GM21576 (cell line): ENCODE data around the gene THRB.
A peak's percentile ranks its signal among the peaks of the same experiment; 100 is the strongest.

Experiments used
- ATAC-seq: cut with Tn5 transposase; IDR thresholded peaks from one replicate; pipeline ENCODE4 v1.9.1; 2021; ENCODE audit warnings: mild to moderate bottlenecking, moderate library complexity; ENCODE audit not compliant: unreplicated experiment

THRB gene

DNA sequence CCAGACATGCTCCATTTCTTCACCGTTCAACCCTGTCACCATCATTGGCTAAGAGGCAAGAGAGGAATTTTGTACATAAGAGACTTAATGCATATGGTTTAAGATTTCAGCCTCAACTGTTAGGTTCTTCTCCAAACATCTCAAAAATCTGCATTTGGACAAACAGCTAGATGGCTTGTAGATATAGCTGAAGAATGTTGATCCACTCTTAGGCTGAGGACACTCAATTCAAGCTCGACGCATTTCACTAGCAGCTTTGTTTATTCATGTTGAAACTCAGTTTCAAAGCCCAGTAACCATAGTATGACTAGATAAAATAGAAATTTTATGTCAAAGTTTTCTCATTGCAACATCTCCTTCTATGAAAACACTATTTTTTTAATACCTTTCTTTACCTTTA, 208.2 kb downstream of the THRB start:
- ATAC-seq = no peak

- no peak for ATAC-seq
Measured at GRCh38 chr3:24278543-24278942, 216.1 kb downstream of the THRB start.

DNA sequence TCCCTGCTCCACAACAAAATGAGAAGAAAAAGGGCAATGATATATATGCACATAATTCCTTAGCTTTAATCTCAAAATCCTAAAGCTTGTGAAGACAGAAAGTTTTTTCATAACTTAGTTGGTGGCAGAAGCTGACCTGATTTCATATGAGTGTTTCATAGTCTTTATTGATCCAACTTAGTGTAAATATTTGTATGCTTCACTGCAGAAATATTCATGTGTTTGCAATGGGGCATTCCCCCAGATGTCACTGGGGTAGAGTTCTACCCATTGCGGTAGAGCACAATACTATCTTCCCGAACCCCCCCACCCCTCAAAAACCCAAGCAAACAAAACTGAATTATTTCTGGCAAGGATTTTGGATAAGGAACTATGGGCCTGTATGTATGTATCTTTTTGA, 221.2 kb downstream of the THRB start:
- ATAC-seq = no peak

GRCh38 chr3:24272875-24273274, 221.8 kb downstream of the THRB start:
- no peak for ATAC-seq

GRCh38 chr3:24272408-24272807, 222.2 kb downstream of the THRB start:
- ATAC-seq = no peak

GRCh38 chr3:24271228-24271627, 223.4 kb downstream of the THRB start:
- no peak for ATAC-seq

GRCh38 chr3:24270744-24271143, 223.9 kb downstream of the THRB start:
- no peak for ATAC-seq

DNA sequence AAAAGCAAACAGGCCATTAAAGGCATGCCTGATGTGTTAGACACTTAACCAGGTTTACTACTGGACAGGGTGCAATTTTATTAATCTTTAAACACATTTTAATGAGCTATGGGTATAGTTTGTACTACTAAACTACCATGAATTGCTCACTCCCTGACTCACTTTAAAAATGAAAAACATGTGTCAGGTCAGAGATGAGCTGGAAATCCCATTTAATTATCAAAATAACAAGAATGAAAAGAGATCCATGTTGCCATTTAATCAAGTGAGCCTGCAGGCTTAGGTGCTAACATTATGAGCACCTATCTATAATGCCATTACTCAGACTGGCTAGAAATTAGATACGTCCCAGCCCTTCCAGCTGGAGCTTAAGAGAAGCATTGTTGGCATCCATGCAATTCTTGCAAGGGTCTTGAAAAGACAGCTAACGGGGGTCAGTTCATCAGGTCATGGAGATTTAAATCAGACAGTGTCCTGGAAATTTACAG, 224.4 kb downstream of the THRB start:
- no peak for ATAC-seq

- ATAC-seq = peak; percentile 85
Measured at GRCh38 chr3:24264748-24265158, 229.9 kb downstream of the THRB start.

GRCh38 chr3:24264011-24264410, 230.6 kb downstream of the THRB start:
- no peak for ATAC-seq

GRCh38 chr3:24263069-24263668, 231.5 kb downstream of the THRB start:
- ATAC-seq = no peak

- no peak for ATAC-seq
Measured at GRCh38 chr3:24261521-24261920, 233.1 kb downstream of the THRB start.

- ATAC-seq = no peak
Measured at GRCh38 chr3:24259901-24260512, 234.6 kb downstream of the THRB start.

DNA sequence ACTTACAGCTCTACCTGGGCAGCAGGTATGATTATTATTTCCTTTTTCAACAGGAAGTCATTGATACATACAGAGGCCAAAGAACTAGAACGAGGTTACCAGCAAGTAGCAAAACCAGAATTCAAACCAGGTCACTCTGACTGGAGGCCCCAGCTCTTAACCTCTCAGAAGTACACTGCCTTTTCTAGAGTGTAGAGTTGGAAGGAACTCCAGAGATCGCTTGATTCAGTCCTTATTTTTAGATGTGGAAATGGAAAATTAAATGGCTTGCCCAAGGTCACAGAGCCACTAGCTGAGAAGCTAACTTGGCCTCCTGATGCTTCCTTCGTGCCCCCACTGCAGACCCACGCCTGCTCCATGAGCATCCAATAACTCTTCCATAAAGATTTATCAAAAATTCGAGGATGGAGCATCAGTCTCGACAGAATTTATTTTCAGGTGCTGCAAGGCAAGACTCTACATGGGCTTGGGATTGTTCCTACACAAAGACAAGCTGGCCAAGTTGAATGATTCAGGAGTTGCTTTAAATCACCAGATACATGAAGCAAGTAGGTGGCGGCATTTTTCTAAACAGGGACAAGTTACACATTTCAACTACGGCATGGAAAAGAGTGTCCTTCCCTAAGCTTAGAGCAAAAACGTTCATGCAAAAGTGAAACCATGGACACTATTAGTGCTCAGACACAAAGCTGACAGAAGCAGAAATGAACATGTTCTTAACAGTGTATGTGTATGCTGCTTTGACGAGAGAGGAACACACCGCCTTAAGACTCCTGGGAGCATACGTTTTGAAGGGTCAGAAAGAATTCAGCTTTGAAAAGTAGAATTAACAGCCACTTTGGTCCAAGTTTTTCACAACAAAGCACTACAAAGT, 235.7 kb downstream of the THRB start:
- ATAC-seq = no peak

GRCh38 chr3:24258260-24258659, 236.4 kb downstream of the THRB start:
- no peak for ATAC-seq

DNA sequence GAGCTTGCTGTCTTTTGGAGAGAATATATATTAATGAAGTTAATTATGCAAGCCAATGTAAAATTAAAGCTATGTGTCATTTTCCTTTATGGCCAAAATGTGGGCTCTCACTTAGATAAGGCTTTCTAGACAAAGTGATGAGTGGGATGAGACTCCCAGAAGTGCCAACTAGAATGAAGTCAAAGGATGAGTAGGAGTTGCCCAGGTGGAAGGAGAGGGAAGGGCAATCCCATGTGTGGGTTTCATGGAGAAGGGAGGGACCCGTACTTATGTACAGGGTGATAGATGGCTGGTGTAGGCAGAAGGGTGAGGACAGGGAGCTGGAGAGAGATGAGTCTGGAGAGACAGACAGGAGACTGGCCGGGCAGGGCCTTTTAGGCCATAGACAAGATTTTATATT, 239.2 kb downstream of the THRB start:
- no peak for ATAC-seq

DNA sequence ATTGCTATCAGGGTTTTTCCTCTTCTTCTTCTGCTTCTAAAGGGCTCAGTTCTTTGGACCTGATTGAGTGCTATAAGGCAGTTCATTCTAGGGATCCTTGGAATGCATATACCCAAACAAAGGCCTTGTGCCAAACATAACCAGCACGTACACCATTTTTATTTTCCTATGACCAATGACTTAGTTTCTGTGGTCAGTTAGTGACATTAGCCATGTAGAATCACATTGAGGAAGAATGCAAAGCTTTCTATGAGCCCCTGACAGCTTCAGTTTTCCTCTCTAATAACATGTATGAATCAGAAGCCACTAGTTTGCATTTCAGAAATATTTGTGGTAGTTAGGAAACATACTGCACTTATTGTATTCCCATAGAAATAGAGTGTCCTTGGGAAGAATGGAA, 240.0 kb downstream of the THRB start:
- ATAC-seq = no peak

GRCh38 chr3:24253336-24253735, 241.3 kb downstream of the THRB start:
- ATAC-seq = no peak

GRCh38 chr3:24249523-24249922, 245.1 kb downstream of the THRB start:
- ATAC-seq = no peak

DNA sequence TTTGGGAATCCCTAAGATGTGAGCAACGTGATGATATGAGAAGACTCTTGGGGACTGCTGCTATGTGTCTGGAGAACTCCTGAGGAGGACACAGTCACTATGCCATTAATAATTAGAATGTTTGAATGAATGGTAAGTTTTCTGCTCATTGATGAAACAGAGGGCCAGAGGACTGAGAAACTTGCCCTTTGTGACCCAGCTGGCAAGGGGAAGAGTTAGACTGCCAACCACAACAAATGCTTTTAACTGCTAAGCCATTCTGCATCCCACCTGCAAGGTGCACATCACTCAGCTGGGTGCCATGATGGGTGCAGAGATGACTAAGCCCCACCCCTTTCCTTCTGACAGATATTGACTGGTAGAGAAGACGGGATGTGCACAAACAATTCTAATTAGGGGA, 249.6 kb downstream of the THRB start:
- ATAC-seq = no peak

DNA sequence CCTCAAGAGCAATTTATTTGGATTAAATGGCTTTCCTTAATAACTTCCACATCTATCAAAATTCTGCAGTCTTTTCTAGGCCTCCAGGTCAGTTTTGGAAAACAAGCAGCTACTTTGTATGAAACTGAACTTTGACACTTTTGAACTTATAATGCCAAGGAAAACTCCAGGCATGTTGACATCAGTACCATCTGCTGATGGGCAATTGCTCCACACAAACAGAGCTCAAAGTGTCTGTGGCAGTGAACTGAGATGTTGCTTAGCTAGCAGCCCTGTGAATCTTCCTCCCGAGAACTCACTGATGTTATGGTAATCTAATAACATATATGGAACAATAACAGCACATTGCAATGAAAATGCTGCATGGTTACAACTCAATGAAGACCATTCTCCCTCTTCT, 250.2 kb downstream of the THRB start:
- ATAC-seq = no peak
